H1 (cell line): Measurements from ENCODE around the gene MFSD2B. TPM values are rescaled to one million over a fixed set of nuclear protein-coding genes. Genes with fewer than 3 reads are reported as not detected.

Experiments
- polyA plus RNA-seq, 7 experiments: library from polyadenylated mRNA; depleted of rRNA in 3 of 7; stranded (reverse) in 5 of 7; unstranded in 2 of 7; fragments of >200 nt in 5 of 7; fragments of 200-250 nt in 2 of 7; gene quantifications; 1 replicate in 5 of 7; 2 replicates in 1 of 7; 4 replicates in 1 of 7; pipeline versions ENCODE4 v1.2.1 to v1.2.3, GENCODE V29; 2011 to 2013; ENCODE audit warnings: missing spikeins in 2 of 7, mixed read lengths in 2 of 7
- small RNA-seq: library from polyadenylated mRNA; stranded (forward); fragments of <200 nt; extraction: miRNeasy Mini kit (QIAGEN cat#:217004); gene quantifications from one replicate; pipeline ENCODE3, GENCODE V24; 2013; ENCODE audit not compliant: insufficient read depth
- total RNA-seq: library from RNA; stranded (reverse); fragmentation: NEBNext Ultra II Directional; extraction: Animal tissue kit (Norgen Biotek cat#: 25700); gene quantifications from 2 replicates; pipeline ENCODE4 v1.2.1, GENCODE V29; 2021

MFSD2B gene
- total and polyA plus RNA-seq, 2 of the 8 experiments (the other 6 are each of a cell fraction or from before 2014, with no cell fraction given), result 0.33 to 0.48 TPM

Small RNA genes within 50 kb of the gene (small RNA-seq; reads per million reads assigned to genes)
- gene RN7SL610P (not detected), gene RNU6-370P (not detected)

Other genes with a start within 250 kb of the MFSD2B start
- gene ATAD2B, start 83.0 kb upstream of the MFSD2B start, total RNA-seq, result 15.3 and 16.1 TPM in 2 replicates
- gene ATAD2B, start 83.0 kb upstream of the MFSD2B start, polyA plus RNA-seq (2011; rRNA removed), result 2.7 and 3.4 TPM in 2 replicates
- gene UBXN2A, start 69.6 kb upstream of the MFSD2B start, total RNA-seq, result 19.0 and 20.4 TPM in 2 replicates
- gene UBXN2A, start 69.6 kb upstream of the MFSD2B start, polyA plus RNA-seq (2011; rRNA removed), result 2.6 and 3.6 TPM in 2 replicates
- gene WDCP, start 37.3 kb downstream of the MFSD2B start, total RNA-seq, result 37.6 and 40.1 TPM in 2 replicates
- gene WDCP, start 37.3 kb downstream of the MFSD2B start, polyA plus RNA-seq (2011; rRNA removed), result 18.0 and 19.2 TPM in 2 replicates
- 47.6 and 50.8 TPM in 2 replicates for gene FKBP1B, start 39.7 kb downstream of the MFSD2B start, total RNA-seq
- gene FKBP1B, start 39.7 kb downstream of the MFSD2B start, polyA plus RNA-seq (2011; rRNA removed), result 135 and 151 TPM in 2 replicates
- 126 and 127 TPM in 2 replicates for gene SF3B6, start 66.2 kb downstream of the MFSD2B start, total RNA-seq
- 86.6 and 155 TPM in 2 replicates for gene SF3B6, start 66.2 kb downstream of the MFSD2B start, polyA plus RNA-seq (2011; rRNA removed)
- gene TP53I3, start 74.7 kb downstream of the MFSD2B start, total RNA-seq, result 29.4 and 30.1 TPM in 2 replicates
- 34.5 and 36.3 TPM in 2 replicates for gene TP53I3, start 74.7 kb downstream of the MFSD2B start, polyA plus RNA-seq (2011; rRNA removed)
- gene PFN4, start 113.2 kb downstream of the MFSD2B start, total RNA-seq, result not detected in 2 replicates
- gene PFN4, start 113.2 kb downstream of the MFSD2B start, polyA plus RNA-seq (2011; rRNA removed), result not detected in 2 replicates
- 3.2 and 3.5 TPM in 2 replicates for gene FAM228B, start 113.4 kb downstream of the MFSD2B start, total RNA-seq
- gene FAM228B, start 113.4 kb downstream of the MFSD2B start, polyA plus RNA-seq (2011; rRNA removed), result 0.97 and 1.4 TPM in 2 replicates
- not detected in 2 replicates for gene FAM228A, start 165.0 kb downstream of the MFSD2B start, total RNA-seq
- gene FAM228A, start 165.0 kb downstream of the MFSD2B start, polyA plus RNA-seq (2011; rRNA removed), result not detected in 2 replicates